GM12865 (cell line): ENCODE data around the gene ENOPH1.

Experiments
- DNase-seq: peaks from one replicate; pipeline ENCODE4 v3.0.0; 2010; ENCODE audit warnings: low read depth
- H3K4me3 ChIP-seq: 2 replicates; pipeline ENCODE4 v1.5.1; 2011; ENCODE audit warnings: mild to moderate bottlenecking, low read depth, low read length, control low read depth
- TF ChIP-seq, protein P1 (sequence below): IDR thresholded peaks from 2 replicates; pipeline ENCODE4 v1.5.1; 2011; ENCODE audit warnings: low read length, control low read depth, low read depth, inconsistent platforms; ENCODE audit not compliant: insufficient read depth; ENCODE audit errors: missing control alignments

The ENOPH1 gene

DNA sequence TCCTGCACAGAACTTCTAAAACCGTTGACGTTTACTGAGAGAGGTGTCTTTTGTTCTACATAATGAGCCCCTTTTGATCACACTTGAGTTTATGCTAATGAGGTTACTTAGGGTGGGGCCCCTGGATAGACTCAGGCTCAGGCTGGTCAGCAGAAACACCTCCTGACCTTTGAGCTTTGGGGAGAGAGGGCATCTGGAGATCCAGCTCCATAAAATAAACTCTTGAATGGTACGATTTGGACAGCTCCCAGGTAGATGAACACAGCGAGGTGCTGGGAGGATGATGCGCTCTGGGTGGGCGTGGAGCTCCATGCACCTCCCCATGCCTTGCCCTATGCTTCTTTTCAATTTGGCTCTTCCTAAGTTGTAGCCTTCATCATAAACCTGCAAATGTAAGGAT lies 52.0 kb downstream of the ENOPH1 start:
- no peak overlapping the region for H3K4me3 ChIP-seq
- TF ChIP-seq, protein P1, sequence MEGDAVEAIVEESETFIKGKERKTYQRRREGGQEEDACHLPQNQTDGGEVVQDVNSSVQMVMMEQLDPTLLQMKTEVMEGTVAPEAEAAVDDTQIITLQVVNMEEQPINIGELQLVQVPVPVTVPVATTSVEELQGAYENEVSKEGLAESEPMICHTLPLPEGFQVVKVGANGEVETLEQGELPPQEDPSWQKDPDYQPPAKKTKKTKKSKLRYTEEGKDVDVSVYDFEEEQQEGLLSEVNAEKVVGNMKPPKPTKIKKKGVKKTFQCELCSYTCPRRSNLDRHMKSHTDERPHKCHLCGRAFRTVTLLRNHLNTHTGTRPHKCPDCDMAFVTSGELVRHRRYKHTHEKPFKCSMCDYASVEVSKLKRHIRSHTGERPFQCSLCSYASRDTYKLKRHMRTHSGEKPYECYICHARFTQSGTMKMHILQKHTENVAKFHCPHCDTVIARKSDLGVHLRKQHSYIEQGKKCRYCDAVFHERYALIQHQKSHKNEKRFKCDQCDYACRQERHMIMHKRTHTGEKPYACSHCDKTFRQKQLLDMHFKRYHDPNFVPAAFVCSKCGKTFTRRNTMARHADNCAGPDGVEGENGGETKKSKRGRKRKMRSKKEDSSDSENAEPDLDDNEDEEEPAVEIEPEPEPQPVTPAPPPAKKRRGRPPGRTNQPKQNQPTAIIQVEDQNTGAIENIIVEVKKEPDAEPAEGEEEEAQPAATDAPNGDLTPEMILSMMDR: no peak

DNA sequence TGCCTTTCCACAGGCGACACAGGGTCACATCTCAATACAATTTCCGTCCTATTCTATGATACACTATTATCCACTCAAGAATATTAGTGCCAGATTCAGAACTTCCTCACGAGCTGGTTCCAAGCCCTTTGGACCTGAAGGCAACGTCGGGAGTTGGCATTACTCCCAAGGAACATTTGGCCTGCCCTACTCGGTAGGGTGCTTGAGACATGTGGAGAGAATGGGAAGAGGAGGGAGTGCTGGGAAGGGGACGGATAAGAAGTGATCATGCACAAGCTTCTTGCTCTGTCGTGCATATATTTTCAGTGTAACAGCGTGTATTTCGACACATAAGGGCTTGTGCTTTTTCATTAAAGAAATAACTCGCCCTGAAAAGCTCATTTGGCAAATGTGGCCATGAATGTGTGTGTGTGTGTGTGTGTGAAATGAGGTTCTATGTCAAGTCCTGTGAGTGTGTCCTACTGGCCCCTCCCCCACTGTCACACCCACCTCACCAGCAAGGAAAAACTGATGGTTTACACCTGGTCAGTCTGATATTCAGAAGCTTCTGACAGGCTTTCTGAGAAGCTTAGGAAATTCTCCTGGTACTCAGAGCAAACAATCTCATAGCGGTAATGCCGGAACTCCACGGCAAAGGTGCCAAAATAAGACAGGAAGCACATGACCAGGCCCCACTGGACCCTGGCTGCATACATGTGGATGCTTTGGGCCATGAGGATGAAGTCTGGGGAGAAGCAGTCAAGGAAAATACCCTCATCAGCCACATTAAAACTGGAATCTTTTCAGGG lies 54.8 kb downstream of the ENOPH1 start:
- no peak for DNase-seq
- TF ChIP-seq, protein P1: no peak

More for the DNA sequence above, 52.0 kb downstream of the ENOPH1 start:
- no peak for DNase-seq

DNA sequence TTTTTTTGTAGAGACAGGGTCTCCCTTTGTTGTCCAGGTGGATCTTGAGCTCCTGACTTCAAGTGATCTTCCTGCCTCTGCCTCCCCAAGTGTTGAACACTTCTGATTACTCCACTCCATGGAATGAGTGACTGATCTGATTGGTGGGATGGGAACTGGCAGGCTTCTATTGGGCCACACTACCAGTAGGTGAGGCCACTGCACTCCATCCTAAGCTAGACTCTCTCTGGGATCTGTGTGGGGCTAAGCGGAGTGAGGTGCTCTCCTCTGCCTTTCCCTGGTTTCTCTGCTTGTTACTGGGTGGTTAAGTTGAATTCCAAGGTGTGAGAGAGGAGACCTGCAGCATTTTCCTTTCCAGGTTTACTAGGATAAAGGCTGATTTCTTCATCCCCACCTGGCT lies 58.7 kb downstream of the ENOPH1 start:
- H3K4me3 ChIP-seq: no peak overlapping the region
- no peak for DNase-seq
- TF ChIP-seq, protein P1: no peak

More for the DNA sequence above, 54.8 kb downstream of the ENOPH1 start:
- no peak overlapping the region for H3K4me3 ChIP-seq

DNA sequence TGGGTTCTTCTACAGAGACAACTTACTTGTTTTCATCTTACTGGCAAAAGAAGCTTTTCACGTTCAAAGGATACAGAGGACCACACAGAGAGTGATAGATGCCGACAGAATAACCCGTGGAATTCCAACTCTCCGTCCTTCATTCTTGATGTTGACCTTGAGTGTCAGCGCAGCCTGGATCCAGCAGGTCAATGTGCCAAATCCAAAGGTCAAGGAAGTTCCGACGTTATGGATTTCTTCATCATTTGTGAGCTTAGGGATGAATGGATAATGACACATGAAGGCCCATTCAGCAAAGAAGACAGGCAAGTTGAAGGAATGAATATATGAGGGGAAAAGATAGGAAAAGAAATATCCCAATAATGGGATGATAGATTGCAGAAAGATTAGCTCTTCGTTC lies 59.6 kb downstream of the ENOPH1 start:
- DNase-seq: no peak
- H3K4me3 ChIP-seq: no peak overlapping the region
- TF ChIP-seq, protein P1: no peak

DNA sequence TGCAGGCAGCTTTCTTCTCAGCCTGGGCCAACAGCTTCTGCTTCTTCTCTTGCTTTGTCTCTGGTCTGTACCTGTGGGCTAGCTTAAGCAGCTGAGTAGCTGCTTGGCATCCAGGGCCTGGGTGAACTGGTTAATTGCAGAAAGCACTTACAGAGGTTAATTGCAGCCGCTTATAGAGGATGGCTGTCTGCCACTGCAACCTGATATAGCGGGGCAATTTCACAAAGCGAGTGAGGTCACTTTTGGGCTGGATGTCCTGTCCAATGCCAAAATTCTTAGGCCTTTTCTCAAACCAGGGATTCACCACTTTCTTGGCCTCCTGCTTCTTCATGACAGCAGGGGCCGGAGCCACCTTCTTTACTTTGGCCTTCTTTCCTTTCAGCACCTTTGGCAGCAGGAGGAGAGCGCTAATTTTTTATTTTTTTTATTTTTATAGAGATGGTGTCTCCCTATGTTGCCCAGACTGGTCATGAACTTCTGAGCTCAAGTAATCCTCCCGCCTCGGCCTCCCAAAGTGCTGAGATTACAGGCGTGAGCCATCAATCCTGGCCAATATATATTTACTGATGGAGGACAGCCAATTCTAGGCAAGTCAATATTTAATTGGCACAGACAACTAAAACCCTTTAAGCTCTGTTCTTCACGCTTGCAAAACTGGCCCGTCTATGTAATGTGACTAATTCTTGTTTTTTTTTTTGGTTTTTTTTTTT lies 61.0 kb downstream of the ENOPH1 start:
- DNase-seq: no peak
- TF ChIP-seq, protein P1: no peak

DNA sequence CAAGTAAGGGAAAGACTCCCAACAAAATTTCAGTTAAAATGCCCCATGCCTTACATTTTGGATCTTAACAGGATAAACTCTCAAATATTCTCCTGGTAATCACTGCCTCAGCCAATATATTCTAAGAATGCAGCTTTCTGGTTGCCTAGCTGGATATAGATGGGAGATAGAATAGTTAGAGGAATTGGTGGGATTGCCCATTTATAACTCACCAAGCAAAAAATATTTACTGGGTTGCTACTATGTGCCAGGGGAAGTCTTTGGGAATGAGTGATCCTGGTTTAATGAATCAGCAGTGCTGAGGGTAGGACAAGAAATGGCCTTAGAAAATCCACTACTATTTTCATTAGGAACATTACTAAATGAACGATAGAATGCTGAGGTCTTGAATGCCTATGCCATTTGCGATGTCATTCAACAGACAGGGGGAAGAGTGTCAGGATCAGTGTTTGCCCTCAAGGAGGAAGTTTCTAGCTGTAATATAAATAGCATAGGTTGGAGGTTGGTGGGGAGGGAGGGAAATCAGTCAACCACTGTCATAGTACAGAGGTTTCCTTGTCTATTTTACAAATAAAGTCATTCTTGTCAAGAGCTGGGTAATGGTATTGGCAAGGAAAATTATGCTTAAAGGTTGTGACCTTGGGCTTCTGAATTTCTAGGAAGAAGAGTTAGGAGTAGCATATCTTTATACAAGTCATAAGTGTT lies 63.5 kb downstream of the ENOPH1 start:
- TF ChIP-seq, protein P1: no peak
- H3K4me3 ChIP-seq: no peak overlapping the region
- no peak for DNase-seq

More for the DNA sequence above, 61.0 kb downstream of the ENOPH1 start:
- no peak overlapping the region for H3K4me3 ChIP-seq
